8988T (cell line): ENCODE data around the gene ATP5ME.

ENCODE experiments used
- DNase-seq: peaks from one replicate; pipeline ENCODE4 v3.0.0; 2011

The ATP5ME gene

GRCh38 chr4:632196-632790 lies 41.8 kb downstream of the ATP5ME start:
- DNase-seq = no peak

- no peak for DNase-seq
Measured at GRCh38 chr4:630656-631055, 43.4 kb downstream of the ATP5ME start.

- DNase-seq = no peak
Measured at GRCh38 chr4:629915-630641, 44.0 kb downstream of the ATP5ME start.

- no peak for DNase-seq
Measured at GRCh38 chr4:629636-629914, 44.5 kb downstream of the ATP5ME start.

GRCh38 chr4:628821-629635 lies 45.0 kb downstream of the ATP5ME start:
- no peak for DNase-seq

GRCh38 chr4:628311-628741 lies 45.8 kb downstream of the ATP5ME start:
- DNase-seq = no peak

- no peak for DNase-seq
Measured at GRCh38 chr4:627347-628125, 46.5 kb downstream of the ATP5ME start.

- no peak for DNase-seq
Measured at GRCh38 chr4:626201-627091, 47.6 kb downstream of the ATP5ME start.

- no peak for DNase-seq
Measured at GRCh38 chr4:625631-626161, 48.4 kb downstream of the ATP5ME start.

- DNase-seq = no peak
Measured at GRCh38 chr4:624705-625590, 49.1 kb downstream of the ATP5ME start, which contains the start of gene PDE6B. Gene PDE6B (plus strand): TSS chr4:625573. CDS start chr4:625627, 54 bp downstream.

- no peak for DNase-seq
Measured at GRCh38 chr4:623914-624566, 50.0 kb downstream of the ATP5ME start.

- no peak for DNase-seq
Measured at GRCh38 chr4:622996-623913, 50.8 kb downstream of the ATP5ME start.
